GM13976 (cell line): Measurements from ENCODE around the gene MGLL.

ENCODE experiments used
- DNase-seq: peaks from one replicate; pipeline ENCODE4 v3.0.0; 2012; ENCODE audit warnings: low spot score
- in situ Hi-C: fragments of 300-500 bp; cut with MboI; formaldehyde crosslinking; loops from one replicate; pipeline ENCODE4 v1.12.0; 2022; ENCODE audit warnings: low sequenced_read_pairs, mixed read lengths, inconsistent platforms; ENCODE audit not compliant: unreplicated experiment
- TF ChIP-seq, protein P1 (sequence below): IDR thresholded peaks from 2 replicates; pipeline ENCODE4 v1.5.1; 2012; ENCODE audit warnings: borderline replicate concordance, mild to moderate bottlenecking; ENCODE audit not compliant: insufficient read depth; ENCODE audit errors: extremely low read depth, missing control alignments, control extremely low read depth

Gene MGLL

DNA sequence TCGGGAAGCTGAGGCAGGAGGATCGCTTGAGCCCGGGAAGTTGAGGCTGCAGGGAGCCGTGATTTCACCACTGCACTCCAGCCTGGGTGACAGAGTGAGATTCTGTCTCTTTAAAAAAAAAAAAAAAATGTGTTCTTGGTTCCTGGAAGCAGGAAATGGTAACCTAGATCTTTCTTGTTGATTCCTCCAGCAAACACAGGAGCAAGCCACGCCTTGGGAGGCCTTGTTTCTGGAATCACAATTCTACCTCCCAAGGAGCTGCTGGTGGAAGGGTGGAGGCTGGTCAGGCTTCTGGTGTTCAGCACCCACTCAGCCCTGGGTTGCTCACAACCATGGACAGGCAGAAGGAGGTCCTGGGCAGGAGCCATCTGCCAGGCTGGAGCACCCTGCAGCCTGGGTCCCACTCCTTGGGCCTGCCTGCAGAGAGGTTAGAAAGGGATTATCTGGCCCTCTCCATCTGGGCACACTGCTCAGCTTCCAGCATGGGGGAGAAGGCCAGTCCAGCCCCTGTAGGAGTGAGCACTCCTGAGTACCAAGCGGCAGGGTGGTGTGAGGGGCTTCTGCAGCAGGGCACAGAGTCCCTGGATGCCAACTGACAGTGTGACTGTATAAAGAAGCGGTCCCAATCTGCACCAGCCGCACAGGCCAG lies 84.0 kb downstream of the MGLL start:
- TF ChIP-seq, protein P1, sequence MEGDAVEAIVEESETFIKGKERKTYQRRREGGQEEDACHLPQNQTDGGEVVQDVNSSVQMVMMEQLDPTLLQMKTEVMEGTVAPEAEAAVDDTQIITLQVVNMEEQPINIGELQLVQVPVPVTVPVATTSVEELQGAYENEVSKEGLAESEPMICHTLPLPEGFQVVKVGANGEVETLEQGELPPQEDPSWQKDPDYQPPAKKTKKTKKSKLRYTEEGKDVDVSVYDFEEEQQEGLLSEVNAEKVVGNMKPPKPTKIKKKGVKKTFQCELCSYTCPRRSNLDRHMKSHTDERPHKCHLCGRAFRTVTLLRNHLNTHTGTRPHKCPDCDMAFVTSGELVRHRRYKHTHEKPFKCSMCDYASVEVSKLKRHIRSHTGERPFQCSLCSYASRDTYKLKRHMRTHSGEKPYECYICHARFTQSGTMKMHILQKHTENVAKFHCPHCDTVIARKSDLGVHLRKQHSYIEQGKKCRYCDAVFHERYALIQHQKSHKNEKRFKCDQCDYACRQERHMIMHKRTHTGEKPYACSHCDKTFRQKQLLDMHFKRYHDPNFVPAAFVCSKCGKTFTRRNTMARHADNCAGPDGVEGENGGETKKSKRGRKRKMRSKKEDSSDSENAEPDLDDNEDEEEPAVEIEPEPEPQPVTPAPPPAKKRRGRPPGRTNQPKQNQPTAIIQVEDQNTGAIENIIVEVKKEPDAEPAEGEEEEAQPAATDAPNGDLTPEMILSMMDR: no peak
- in situ Hi-C loops: no loop called here
- DNase-seq: no peak

DNA sequence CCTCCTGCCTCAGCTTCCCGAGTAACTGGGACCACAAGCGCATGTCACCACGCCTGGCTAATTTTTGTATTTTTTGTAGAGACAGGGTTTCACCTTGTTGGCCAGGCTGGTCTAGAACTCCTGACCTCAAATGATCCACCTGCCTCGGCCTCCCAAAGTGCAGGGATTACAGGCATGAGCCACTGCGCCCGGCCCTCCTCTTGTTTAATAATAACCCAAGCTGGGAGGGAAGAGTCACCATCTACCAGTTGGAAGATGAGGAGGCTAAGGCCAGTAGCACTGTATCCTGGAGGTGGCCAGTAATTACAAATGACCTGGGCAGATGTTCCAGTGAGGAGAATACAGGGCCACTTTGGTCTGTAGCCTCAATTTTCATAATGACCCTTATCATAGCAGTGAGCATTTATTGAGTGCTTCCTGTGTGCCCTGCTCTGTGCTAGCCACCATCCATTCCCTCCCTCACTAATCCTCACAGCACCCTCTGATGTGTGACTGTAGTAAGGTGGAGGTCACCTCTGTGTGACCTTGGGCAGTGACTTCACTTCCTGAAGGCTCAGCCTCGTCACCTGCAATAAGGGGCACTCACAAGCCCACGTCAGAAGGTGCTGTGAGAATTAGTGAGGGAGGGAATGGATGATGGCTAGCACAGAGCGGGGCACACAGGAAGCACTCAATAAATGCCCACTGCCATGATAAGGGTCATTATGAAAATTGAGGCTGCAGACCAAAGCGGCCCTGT lies 85.3 kb downstream of the MGLL start:
- TF ChIP-seq, protein P1: no peak
- in situ Hi-C loops: no loop called here
- no peak for DNase-seq

DNA sequence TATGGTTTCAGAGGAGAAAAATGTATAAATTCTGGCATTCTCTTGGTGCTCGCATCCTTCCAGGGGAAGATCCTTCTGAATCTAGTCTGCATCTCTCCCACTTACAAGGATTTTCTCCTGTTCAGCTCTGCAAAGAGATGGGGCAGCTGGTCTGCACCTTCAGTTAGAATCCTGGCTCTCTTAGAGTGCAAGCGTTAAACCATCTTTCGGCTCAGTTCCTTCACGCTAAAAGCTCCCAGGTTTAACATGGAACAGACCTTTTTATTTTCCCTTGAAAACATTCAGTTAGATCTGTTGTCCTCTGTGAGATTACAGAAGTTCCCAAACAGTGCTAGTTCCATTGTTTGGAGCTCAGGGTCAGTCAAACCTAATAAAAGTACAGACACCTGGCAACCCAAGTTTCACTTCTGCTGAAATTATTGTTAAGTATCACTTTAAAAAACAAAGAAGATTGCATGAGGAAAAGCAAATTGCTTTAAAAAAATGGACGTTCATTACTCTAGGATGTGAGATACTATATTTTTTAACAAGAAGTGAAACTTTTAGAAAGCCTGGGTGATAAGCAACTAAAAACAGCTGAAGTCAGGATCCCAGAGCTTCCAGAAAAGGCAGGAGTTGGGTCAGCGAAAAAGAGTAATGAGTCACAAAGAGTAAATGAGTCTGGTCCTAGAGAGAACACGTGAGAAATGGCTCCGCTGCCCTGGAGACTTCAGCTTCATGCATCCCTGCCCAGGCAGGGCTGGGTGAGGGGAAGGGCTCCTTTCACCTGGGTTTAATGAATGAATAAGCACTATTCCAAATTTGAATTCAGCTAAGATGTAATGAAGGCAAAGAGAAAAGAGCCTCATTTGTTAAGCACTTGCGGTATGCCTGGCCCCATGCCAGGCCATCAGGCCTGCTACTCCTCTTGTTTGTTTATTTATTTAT lies 86.3 kb downstream of the MGLL start:
- DNase-seq: peak; percentile 62
- in situ Hi-C loops: no loop called here
- TF ChIP-seq, protein P1: no peak

DNA sequence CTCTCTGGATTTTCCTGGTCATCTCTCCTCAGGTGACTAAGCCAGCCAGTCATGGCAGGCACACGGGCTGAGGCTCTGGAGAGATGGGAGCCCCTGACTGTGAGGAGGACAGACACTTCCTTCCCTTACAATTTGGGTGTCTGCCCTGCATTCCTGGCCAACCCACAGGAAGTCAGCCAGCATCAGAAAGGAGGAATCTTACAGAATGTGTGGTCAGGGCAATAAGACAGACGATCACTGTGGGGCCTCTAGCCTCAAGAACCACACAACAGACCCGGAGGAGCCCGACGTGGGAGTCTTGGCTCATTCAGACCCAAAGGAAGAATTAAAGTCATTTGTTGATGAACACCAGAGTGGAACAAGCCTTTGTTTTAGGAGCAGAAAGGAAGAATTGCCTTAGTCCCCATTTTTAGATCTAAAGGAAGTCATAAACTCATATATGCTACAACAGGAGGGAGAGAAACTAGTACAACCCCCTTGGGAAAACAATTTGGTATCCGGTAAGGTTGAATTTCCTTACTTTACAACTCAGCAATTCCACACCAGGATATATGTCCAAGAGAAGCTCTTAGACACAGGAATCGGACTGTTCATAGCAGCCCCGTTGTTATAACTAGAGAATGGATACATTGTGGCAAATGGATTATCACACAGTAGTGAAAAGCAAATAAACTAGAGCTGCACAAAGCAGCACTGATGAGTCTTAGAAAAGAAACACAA lies 87.4 kb downstream of the MGLL start:
- TF ChIP-seq, protein P1: no peak
- no peak for DNase-seq
- in situ Hi-C loops: no loop called here

DNA sequence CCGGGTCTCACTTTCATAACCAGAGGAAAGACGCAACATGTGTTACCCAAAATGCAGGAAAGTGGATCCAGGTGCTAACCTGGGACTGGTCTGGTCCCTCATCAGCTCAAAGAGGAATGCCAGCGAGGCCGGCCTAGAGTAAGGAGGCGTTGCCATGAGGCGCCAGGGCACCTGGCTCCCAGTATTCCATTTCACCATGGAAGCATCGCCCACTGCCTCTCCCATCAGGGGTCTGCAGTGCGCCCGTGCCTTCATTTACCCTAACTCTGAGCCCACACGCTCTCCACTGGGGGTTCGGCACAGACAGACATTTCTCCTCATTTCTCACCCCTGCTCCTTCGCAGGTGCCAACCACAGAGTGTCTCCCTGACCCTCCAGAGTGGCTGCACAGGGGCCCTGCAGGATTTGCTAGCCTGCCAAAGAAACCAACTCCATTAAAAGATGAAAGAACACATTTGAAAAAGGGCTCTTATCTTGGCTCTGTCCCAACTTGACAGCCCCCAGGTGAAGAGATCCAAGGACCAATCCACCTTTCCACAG lies 88.1 kb downstream of the MGLL start:
- in situ Hi-C loops: no loop called here
- TF ChIP-seq, protein P1: no peak
- no peak for DNase-seq

DNA sequence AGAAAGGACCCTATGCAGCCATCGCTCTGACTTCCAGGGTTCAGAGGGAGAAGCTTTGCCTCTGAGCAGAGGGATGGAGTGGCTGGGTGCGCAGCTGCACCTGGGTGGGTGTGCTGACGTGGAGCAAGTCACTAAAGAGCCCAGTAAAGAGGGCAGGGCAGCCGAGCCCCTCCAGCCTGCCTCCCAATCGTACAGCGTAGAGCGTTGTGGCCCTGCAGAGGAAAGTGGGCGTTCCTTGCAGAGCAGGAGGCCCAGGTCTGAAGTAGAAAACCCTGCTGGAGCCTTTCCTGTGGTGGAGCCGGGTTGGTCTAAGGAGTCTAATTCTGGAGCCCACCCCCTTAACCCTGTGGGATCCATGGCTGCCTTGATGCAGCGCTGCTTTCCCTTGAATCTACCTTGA lies 88.5 kb downstream of the MGLL start:
- in situ Hi-C loops: no loop called here
- TF ChIP-seq, protein P1: no peak
- DNase-seq: no peak
